Stimulated activated CD4-positive, alpha-beta T cell treated with anti-CD3 and anti-CD28 coated beads, TNF-alpha, amount 100 ng/mL, for 48 hours (primary cell): ENCODE measurements around the gene HJURP.

Source experiments
- DNase-seq, 3 donors: peaks; one replicate each; pipeline ENCODE4 v3.0.0-alpha.2; 2020; ENCODE audit warnings: low read depth in 3 of 3

The HJURP gene

DNA sequence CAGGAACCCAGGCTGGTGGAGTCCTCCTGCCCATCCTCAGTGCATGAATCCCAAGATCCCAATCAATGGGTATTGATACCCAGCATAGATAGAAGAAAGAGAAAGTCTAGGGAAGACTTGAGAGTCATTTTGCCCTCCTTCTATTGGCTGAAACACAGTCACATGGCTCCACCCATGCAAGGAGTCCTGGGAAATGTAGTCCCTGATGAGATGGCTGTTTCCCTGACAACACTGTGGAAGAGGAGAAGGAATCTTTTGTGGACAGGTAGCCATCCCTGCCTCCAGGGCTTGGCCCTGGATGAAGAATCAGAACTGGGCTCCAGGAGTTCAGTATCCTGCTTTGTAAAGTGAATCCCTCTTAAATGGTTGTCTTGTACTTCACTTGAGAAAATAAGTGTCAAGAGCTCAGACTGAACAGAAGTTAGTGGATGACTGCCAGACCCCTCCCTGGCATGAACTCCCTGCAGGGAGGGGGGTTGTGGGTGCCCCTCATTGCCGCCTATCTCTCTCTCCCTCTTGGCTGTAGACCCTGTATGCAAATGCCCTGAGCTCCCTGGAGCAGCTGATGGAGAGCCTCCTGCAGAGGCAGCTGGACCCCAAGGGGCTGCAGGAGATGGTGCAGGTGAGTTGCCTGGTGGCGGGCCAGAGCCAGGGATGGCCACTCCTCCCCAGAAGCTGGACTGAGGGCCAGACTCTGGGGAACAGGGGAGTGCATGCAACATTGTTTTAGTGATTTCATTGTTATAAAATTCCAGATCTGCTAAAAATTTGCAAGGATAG is 40.1 kb downstream of the HJURP start:
- DNase-seq, result no peak

DNA sequence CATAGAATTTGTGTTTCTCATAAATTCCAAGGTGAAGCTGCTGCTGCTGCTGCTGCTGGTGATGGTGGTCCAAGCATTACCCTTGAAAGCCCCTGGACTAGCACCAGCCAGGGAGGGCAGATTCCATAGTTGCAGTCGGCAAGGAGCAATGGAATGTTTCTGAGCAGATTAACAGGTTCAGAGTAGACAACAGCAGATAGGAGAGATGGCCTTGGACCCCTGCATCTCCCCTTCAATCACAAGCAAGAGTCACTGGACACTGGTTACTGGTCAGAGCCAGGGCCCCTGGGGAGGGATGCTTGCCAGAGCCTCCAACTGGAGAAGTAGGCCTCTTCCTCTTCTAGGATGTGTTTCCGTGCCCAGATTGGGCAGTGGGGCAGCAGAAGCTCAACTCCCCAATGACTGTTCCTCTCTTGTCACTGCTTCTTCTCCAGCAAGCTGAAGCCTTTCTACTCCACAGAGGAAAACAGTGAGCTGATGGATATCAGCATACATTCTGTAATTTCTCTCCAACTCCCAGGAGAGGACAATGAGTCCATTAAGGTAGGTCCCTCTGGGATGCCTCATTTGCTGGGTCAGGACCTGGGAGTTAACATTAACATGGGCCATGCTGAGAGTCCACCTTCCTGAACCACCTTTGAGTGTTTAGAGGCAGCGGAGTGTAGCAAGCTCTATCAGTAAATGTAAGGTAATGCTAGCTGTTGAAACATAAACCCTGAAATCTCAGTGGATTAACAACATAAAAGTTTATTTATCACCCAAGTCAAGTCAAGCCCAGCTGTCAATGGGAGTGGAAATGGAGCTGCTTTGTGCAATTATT is 40.9 kb downstream of the HJURP start:
- DNase-seq, result no peak

DNA sequence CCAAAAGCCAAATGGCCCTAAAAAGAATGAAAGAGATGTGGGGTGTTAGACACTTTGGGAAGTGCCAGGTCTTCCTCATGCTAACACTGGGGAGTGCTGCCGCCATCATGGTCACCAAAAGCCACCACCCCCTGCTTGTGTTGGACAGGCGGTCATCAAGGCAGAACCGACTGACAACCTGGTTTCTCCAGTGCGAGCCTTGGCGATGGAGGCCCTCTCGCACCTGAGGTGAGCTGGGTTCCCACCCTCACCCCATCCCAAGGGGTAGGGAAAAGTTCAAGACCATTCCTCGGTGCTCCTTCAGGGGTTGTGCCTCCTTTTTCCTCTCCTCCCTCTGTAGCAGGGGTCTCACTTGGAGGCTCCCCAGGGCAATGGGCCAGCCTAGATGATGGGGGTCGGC is 42.6 kb downstream of the HJURP start:
- no peak for DNase-seq

DNA sequence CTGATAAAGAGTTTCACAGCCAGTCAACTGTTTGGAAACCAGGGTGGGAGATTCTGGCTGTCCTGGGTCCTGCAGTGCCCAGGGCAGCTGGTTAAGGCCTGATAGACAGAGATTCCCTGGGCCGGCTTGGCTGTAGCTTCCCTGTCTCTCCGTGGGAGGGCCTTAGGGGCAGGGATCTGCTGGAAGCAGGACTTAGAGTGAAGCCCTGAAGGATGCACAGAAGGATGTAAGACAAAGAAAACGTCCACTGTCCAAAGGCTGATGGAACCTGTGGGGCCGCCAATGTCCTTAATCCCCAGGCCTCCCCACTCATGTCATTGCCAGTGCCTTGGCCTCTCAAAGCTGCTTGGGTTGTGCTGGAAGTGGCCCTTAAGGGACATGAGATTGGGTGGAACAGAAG is 43.2 kb downstream of the HJURP start:
- DNase-seq, result no peak

DNA sequence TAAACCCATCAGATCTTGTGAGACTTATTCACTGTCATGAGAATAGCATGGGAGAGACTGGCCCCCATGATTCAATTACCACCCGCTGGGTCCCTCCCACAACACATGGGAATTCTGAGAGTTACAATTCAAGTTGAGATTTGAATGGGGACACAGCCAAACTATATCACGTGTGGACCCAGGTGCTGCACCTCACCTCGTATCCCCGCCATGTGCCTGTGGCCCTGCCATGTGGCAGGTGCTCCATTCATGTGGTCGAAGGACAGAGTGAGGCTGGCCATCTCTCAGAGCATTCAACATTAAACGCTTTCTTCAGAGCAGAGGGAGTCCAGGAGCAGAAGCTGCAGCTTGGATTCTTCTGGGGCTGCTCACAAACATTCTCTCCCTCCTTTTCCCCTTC is 44.0 kb downstream of the HJURP start:
- no peak for DNase-seq

DNA sequence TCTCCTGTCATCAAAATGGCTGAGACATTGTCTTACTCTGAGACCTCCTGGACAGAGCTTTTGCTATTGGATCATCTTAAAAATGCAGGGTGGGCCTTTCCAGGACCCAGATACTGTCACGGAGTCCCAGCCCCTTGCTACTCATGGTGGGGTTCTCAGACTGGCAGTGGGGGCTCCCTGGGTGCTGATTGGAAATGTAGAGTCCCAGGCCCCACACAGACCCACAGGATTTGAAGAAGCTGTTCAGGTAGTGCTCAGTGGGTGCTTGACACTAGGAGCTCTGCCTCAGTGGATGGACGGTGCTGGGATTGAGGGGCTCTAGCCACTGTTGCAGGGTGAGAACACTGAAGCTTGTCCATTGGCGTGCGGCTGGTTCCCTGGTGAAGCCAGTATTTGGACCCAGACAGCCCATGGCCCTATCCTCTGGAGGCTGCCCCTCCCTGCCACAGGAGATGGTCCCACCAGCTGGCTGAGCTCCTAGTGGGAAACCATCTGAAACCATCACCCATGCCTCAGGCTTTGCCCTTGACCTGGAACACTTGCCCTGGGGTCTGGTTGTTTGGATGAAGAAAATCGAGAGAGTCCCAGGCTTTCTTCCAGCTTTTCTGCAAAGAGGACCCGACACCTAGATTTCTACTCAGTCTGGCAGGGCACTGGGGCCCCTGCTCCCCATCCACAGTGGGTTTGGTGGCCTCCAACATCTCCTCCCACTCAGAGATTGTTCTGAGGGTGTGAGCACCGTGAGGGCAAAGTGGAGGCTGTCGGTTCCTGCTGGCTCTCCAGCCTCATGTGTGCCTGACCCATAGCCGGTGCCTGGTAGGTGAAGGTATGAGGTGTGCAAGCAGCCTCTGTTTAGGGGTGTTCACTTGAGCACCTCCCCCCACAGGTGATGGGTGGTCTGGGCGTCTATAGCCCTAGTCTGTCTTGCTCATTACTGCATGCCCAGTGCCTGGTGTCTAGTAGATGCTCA is 46.1 kb downstream of the HJURP start:
- no peak for DNase-seq

DNA sequence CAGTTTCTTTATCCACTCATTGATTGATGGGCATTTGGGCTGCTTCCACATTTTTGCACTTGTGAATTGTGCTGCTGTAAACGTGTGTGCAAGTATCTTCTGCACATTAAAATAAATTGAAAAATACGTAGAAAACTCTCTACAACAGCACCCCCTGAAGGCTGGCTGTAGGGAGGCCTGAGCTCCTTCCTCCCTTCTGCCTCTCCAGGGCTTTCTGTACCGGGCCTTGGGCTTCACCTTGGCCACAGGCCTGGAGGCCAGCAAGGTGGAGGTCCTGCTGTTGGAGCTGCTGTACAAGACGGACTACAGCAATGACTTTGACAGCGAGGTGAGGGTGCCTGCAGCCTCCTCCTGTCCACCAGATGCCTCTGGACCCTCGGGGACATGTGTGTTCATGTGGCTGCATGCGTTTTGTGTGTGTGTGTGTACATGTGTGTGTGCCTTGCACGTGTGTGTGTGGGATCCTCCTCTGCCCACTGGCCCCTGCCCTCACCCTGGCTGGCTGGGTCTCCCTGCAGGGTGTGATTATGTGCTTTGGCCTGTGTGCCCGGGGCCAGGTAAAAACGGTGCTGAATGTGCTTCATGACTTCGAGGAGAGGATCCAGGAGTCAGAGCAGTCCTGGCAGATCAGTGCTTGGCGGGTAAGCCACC is 47.0 kb downstream of the HJURP start:
- DNase-seq, result no peak

DNA sequence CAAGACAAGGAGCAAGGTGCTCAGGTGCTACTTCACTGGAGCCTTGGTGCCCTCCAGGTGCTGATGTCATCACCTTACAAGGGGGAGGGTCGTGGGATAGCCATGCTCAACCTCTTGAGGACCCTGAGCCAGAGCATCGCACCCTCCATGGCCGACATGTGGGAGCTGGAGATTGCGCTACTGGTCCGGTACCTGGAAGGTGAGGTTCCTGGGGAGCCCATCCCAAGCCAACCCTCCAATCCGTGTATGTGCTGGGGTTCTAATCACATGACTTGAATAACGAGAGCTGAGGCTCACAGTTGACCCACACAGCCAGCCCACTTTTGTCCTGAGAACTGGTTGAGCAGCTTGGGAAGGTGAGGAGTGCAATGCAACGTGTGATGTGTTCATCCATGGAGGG is 50.3 kb downstream of the HJURP start:
- DNase-seq, result no peak

DNA sequence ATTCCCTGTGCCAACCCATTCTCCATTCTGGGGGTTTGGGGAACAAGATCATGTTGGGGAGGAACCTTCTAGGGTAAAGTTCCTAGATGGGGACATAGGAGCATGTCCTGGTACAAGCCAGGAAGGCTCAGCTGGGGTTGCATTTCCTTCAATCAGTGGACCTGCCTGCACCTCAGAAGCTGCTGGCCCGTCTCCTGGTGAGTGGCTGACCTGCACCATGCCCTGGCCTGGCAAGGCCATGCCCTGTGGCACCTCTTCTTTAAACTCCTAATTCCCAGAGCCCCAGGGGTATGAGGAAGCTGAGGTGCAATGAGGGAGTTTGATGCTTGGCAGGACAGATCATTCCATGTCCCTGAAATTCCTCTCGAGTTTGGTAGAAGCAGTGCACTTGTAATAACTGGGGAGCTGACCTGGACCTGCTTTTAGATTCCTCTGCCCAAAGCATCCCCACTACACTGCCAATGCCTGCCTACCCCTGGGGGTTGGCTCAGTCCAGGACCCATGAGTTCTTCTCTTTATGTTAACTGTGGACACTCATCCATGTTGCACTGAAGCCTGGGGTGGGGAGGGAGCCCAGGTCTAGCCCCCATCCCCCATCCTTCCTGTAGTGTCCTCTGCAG is 50.9 kb downstream of the HJURP start:
- DNase-seq, result no peak

DNA sequence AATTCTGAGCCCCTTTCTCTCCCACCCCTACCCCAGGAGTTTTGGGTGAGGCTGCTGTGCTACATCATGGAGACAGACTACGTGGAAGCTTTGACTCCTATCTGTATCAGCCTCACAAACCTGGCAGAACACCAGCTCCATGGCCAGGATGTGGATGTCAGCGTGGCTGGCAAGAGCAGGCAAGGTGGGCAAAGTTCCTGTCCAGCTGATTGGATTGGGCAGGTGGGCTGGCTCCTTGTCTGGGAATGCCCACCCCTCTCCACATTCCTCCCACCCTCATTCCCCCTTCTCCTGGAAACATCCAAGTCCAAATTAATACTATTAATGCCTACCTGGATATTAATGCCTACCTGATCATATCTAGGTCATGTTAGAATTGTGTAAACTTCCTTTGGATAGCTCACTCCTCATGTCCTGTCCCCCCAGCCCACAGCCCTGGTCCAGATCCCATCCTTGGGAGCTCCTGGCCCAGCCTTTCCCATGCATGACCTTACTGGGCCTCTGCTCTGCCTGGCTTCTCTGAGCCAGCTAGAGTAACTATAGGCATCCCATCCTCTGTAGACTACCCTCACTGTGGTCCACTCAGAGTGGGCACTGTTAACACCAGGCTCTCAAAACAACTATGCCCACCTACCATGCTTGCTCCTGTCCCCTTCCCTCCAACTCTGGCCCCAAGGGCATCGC is 52.1 kb downstream of the HJURP start:
- DNase-seq, result no peak

DNA sequence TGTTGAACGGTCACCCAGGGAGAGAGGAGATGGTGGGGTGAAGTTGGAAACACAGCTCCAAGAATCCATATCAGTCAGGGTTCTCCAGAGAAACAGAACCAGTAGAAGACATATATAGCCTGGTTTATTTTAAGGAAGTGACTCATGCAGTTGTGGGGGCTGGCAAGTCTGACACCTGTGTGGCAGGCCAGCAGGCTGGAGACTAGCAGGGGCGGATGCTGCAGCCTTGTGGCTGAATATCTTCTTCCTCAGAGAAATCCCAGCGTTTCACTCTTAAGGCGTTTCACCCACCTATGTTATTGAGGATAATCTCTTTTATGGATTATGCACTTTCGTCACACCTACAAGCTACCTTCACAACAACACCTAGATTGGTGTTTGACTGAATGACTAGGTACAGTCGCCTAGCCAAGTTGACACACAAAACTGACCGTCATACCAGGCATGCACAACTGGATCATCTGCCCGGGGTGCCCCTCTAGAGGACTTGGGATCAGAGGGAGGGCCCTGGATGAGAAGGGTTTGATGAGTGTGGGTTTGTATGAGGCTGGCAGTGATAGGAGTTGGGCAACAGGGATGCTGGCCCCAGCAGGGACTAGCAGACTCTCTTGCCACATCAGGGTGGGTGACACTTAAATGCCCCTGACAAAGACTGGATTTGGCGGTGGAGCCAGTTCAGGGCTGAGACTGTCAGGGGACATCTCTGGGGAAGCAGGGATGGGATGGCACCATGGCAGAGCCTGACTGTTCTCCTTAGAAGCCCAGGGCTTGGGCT is 52.8 kb downstream of the HJURP start:
- DNase-seq, result no peak

DNA sequence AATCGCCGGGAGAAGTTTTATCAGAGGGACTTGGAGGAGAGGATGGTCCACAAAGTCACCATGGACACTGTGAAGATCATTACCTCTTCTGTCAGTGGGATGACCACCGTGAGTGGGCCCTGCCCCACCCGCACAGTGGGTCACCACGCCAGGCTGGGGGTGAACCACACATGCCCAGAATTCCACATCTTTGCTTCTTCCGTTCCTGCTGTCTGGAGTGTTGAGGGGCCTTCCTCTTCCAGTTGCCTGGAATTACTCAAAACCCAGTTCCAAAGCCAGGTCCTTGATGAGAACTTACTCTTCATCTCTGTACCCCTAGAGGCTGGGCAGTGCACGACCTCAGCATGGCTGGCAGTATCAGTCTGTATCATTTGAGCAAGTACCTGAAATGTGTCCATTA is 54.1 kb downstream of the HJURP start:
- DNase-seq, result no peak

DNA sequence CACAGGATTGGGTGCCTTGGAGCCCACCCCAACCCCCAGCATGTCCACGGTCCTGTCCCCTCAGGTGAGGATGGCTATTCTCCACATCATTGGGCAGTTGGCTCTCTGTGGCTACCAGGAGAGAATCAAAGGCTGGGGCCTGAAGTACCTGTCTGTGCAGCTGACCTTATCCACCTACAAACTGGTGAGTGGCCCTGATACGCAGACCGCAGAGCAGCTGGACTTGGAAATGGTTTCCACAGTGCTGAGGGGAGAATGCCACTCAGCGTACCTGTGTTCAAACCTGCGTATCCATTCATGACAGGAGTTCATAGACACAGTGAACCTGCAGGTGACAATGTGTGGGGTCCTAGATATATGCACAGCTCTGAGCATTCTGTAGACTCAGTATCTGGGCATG is 54.6 kb downstream of the HJURP start:
- DNase-seq, result no peak

DNA sequence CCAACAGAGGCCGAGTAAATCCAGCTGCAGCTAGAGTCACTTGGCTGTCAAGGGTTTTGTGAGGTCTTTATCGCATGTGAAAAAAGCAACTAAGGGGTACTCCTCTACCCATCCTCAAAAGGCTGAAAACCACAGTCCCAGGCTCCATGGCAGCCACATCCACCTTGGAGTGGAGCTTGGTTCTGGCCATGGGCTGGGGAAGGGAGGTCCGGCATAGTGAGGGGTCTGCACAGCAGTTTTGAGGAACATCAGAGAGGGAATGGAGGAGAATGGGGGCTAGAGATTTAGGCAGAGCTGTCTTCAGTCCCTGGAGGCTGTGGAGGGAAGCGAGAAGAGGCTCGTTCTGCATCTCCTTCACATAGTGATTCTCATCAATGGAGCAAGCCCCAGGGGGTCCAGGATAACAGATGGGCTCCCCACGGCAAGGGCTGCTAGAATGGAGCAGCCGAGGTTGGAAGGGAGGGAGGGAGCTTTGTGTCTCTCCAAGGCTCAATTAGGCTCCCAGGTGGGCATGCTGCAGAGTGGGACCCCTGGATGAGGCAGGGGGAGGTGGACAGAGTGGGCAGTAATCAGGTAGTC is 55.2 kb downstream of the HJURP start:
- no peak for DNase-seq

DNA sequence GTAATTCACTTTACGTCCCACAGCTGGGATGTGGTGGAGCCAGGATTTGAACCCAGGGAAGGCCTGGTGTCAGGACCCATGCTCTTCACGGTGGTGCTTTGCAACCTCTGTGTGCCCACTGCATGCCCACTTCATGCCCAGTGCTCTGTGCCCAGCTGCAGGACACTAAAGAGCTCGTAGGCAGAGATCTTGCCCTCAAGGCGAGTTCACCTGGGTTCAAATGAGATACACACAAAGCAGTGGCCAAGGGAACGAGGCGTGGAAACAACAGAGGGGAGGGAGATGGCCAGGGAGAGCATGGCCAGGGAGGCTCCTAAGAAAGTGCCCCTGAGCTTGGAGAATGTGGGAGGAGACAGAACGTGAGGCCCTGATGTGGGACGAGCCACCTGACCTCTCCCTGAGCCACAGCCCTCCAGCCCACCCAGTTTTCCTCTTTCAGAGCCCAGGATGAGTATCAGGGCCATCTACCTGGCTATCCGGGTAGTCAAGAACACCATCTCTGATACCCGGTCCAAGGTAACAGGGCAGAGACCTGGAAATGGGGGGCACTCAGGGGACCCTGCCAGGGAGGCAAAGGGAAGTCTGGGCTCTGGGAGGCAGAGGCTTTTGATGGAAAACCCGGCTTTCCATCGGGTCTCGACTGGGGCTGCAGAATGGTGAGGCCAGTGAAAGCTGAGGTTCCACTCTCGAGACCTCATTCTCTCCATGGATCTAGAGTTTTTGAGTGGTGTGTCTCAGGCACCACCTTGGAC is 55.8 kb downstream of the HJURP start:
- DNase-seq, result no peak

DNA sequence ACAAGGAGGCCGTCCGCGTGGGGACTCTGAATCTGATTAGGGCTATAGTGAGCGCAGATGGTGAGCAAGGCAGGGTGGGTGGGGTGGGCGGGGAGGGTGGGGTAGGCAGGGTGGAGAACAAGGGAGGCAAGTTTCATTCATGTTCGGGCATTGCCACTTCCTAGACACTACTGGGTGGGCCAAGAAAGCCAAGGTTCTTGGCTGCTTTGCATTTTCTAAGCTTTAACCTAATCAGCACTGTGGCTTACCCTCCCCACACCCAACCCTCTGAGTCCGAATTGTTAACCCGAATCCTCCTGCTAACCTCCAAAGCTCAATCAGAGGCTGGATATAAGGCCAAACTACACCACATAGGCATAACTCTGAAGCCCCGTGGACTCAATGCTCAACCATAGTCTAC is 58.1 kb downstream of the HJURP start:
- no peak for DNase-seq

DNA sequence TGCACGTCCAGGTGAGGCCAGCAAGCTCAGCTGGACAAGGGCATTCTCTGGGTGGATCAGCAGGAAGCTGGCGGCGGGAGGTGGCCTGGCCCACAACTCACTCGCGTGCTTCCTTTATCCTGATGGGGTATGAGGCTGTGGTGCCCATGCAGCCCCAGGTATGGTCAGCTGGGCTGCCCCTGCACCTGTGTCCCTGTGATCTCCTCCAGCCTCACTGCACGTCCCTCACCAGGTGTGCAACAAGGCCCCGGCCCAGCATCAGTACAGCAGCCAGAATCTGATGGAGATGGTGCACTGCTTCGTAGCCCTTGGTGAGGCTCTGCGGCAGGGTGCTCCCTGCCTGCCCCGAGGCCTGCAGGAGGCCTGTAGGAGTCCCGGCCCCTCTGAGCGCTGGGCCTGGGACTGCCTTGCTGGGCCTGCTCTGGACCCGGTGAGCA is 58.6 kb downstream of the HJURP start:
- no peak for DNase-seq

DNA sequence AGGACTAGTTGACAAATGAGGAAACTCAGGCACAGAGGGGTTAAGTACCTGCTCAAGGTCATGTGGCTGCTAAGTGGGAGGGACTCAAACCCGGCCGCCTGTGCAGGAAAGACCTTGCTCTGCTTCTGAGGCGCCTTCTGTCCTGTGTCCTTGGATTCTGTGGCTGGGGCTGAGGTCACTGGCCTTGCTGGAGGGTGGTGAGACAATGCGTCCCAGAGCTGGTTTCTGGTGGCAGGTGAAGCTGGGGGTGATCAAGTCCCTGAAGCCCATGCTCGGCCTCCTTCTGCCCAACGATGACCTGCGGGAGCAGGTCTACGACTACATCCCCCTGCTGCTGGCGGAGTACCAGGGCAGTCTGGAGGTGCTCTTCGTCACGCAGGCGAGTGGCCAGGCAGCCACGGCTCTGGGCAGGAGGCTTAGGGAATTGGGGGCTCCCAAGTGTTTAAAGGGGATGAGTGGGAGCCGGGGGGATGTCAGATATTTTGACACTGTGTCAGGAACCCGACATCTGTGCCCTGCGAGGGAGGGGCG is 60.1 kb downstream of the HJURP start:
- no peak for DNase-seq
